ENCODE data around the gene MAP2K6.

The MAP2K6 gene

DNA sequence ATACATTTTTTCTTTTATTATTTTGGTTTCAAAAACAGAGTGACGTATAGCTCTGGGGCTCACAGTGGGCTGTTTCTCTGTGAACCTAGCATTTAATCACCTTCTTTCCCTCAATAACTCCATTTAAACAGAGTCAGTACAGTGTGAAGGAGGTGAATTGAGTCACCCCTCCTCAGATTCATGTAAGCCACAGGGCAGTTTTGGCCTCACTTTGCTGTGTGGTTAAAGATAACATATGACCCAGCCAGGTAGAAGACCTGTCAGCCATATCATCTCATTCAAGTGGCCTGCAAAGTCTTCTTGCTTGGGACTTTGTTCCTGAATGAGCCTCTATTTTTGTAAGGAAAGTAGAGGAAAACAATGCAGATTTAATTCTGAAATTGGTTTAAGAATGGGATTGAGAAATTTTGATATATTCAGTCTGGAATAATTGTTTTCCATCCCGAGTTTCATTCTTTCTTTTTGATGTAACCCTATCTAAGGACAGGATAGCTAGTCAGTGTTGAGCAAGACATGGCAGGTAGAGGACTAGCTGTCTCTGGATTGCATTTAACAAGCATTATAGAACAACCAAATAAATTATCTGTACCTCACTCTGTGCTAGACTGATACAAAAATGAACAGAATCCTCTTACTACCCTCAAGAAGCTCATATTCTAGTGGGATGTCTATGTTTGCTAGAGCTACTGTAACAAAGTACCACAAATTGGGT, 13.1 kb downstream of the MAP2K6 start:
- no peak for TF ChIP-seq CTCF (IDR thresholded peaks at IDR 0.05; ENCODE audit: insufficient read depth, low read length, poor library complexity, severe bottlenecking)
- H3K4me3 ChIP-seq (replicated peaks; ENCODE audit: low read depth, low read length) = no peak overlapping the region
- DNase-seq (ENCODE audit: extremely low read depth, insufficient read length) = no peak
- no peaks in the 10 kb centered on the region for H3K36me3 ChIP-seq (ENCODE audit: control insufficient read depth, insufficient read depth, low read length)
- no peaks in the 10 kb centered on the region for H3K27me3 ChIP-seq (replicated peaks; ENCODE audit: control insufficient read depth, insufficient read depth, low read length)

GRCh38 chr17:69428252-69428980, 13.9 kb downstream of the MAP2K6 start:
- no peak for DNase-seq (ENCODE audit: extremely low read depth, insufficient read length)
- no peaks in the 10 kb centered on the region for H3K27me3 ChIP-seq (replicated peaks; ENCODE audit: control insufficient read depth, insufficient read depth, low read length)

GRCh38 chr17:69430488-69430887, 16.0 kb downstream of the MAP2K6 start:
- no peaks in the 10 kb centered on the region for H3K36me3 ChIP-seq (ENCODE audit: control insufficient read depth, insufficient read depth, low read length)
- H3K4me3 ChIP-seq (replicated peaks; ENCODE audit: low read depth, low read length) = no peak overlapping the region
- no peak for DNase-seq (ENCODE audit: extremely low read depth, insufficient read length)
- H3K27me3 ChIP-seq (replicated peaks; ENCODE audit: control insufficient read depth, insufficient read depth, low read length) = no peaks in the 10 kb centered on the region
- TF ChIP-seq CTCF (IDR thresholded peaks at IDR 0.05; ENCODE audit: insufficient read depth, low read length, poor library complexity, severe bottlenecking) = no peak

More at GRCh38 chr17:69428252-69428980, 13.9 kb downstream of the MAP2K6 start:
- Histone ChIP-seq H3K36me3 (ENCODE audit: control insufficient read depth, insufficient read depth, low read length) (no peaks in the 10 kb centered on the region), H3K4me3 (replicated peaks; ENCODE audit: low read depth, low read length) (no peak overlapping the region)
- TF ChIP-seq CTCF (IDR thresholded peaks at IDR 0.05; ENCODE audit: insufficient read depth, low read length, poor library complexity, severe bottlenecking) = no peak

DNA sequence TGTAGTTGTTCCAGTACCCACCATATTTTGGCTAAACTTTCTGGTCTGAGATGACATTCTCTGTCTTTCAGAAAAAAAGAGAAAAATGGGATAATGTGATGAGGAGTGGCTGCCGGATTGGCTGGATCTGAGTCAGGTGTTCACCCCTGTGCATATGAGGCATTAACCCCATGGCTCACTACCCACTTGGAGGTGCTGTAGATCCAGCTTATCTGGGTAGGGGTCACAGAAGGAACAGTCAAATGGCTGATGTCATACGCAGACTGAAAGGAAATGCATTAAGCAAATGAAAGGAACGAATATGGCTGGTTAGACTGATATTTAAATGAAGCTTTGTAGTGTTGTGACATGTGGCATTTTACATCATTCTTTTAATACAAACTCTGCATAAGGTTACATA, 17.3 kb downstream of the MAP2K6 start:
- no peak for TF ChIP-seq CTCF (IDR thresholded peaks at IDR 0.05; ENCODE audit: insufficient read depth, low read length, poor library complexity, severe bottlenecking)
- H3K36me3 ChIP-seq (ENCODE audit: control insufficient read depth, insufficient read depth, low read length) = no peaks in the 10 kb centered on the region
- H3K27me3 ChIP-seq (replicated peaks; ENCODE audit: control insufficient read depth, insufficient read depth, low read length) = no peaks in the 10 kb centered on the region
- no peak for DNase-seq (ENCODE audit: extremely low read depth, insufficient read length)
- H3K4me3 ChIP-seq (replicated peaks; ENCODE audit: low read depth, low read length) = no peak overlapping the region

DNA sequence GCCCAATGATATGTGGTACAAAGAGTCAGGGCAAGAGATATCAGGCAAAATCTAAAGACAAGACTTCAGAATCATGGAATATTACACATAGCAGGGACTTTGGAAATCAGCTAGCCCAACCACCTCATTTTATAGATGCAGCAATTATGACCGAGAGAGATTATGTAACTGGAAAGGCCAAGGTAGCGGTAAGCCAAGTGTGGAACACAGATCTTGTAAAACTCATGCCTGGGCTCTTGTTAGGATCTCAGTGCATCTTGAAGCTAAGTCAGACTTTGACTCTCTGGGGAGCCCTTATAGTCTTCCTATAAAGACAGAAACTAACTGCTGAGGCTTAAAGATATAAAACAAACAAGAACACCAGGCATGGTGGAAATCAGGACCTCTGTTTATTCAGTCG, 18.6 kb downstream of the MAP2K6 start:
- no peak for TF ChIP-seq CTCF (IDR thresholded peaks at IDR 0.05; ENCODE audit: insufficient read depth, low read length, poor library complexity, severe bottlenecking)
- no peaks in the 10 kb centered on the region for H3K27me3 ChIP-seq (replicated peaks; ENCODE audit: control insufficient read depth, insufficient read depth, low read length)
- no peaks in the 10 kb centered on the region for H3K36me3 ChIP-seq (ENCODE audit: control insufficient read depth, insufficient read depth, low read length)
- no peak overlapping the region for H3K4me3 ChIP-seq (replicated peaks; ENCODE audit: low read depth, low read length)
- DNase-seq (ENCODE audit: extremely low read depth, insufficient read length) = no peak

All from GM06990 (cell line).